WERI-Rb-1 (cell line): ENCODE data around the gene HENMT1.

ENCODE experiments used
- DNase-seq: peaks from one replicate; pipeline ENCODE4 v3.0.0-alpha.2; 2020
- H3K27ac ChIP-seq: fragments of 250-450 bp; sonication (Bioruptor Pico); 2 replicates; pipeline ENCODE4 v1.5.1; 2020; ENCODE audit warnings: mild to moderate bottlenecking, moderate library complexity
- H3K27me3 ChIP-seq: fragments of 250-450 bp; sonication (Bioruptor Pico); 2 replicates; pipeline ENCODE4 v1.5.1; 2021; ENCODE audit warnings: mild to moderate bottlenecking, low read depth, moderate library complexity; ENCODE audit not compliant: insufficient read depth, severe bottlenecking
- H3K36me3 ChIP-seq: fragments of 250-450 bp; sonication (Bioruptor Pico); 2 replicates; pipeline ENCODE4 v1.5.1; 2020; ENCODE audit warnings: mild to moderate bottlenecking, moderate library complexity
- H3K4me3 ChIP-seq: 2 replicates; pipeline ENCODE4 v1.5.1; 2011; ENCODE audit warnings: low read depth, mild to moderate bottlenecking, control low read depth, low read length
- H3K9me3 ChIP-seq: fragments of 250-450 bp; sonication (Bioruptor Pico); 2 replicates; pipeline ENCODE4 v1.5.1; 2021; ENCODE audit warnings: mild to moderate bottlenecking, moderate library complexity; ENCODE audit not compliant: severe bottlenecking
- TF ChIP-seq, protein P1 (sequence below): IDR thresholded peaks from 2 replicates; pipeline ENCODE4 v1.5.1; 2011; ENCODE audit warnings: low read depth, mild to moderate bottlenecking, control low read depth, inconsistent platforms, low read length

HENMT1 gene

DNA sequence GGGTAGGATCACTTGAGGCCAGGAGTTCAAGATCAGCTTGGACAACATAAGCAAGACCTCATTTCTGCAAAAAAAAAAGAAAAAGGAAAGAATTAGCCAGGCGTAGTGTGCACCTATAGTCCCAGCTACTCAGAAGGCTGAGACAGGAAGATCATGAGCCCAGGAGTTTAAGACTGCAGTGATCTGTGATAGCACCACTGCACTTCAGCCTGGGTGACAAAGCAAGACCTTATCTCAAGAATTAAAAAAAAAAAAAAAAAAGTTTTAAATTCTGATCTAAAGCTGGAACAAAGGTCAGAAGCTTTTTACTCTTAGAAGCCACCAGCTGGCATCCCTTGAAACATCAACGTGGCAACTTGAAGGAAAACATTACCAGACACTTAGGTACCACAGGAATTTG is 45.3 kb downstream of the HENMT1 start:
- Histone ChIP-seq H3K4me3 (no peak overlapping the region), H3K9me3 (no peaks in the 10 kb centered on the region), H3K36me3 (peaks cover 5% of the 10 kb centered on the region; the same call in 1 of the 2 replicates), H3K27me3 (no peaks in the 10 kb centered on the region), H3K27ac (no peak overlapping the region)
- DNase-seq = peak; percentile 17
- TF ChIP-seq, protein P1, sequence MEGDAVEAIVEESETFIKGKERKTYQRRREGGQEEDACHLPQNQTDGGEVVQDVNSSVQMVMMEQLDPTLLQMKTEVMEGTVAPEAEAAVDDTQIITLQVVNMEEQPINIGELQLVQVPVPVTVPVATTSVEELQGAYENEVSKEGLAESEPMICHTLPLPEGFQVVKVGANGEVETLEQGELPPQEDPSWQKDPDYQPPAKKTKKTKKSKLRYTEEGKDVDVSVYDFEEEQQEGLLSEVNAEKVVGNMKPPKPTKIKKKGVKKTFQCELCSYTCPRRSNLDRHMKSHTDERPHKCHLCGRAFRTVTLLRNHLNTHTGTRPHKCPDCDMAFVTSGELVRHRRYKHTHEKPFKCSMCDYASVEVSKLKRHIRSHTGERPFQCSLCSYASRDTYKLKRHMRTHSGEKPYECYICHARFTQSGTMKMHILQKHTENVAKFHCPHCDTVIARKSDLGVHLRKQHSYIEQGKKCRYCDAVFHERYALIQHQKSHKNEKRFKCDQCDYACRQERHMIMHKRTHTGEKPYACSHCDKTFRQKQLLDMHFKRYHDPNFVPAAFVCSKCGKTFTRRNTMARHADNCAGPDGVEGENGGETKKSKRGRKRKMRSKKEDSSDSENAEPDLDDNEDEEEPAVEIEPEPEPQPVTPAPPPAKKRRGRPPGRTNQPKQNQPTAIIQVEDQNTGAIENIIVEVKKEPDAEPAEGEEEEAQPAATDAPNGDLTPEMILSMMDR = no peak

DNA sequence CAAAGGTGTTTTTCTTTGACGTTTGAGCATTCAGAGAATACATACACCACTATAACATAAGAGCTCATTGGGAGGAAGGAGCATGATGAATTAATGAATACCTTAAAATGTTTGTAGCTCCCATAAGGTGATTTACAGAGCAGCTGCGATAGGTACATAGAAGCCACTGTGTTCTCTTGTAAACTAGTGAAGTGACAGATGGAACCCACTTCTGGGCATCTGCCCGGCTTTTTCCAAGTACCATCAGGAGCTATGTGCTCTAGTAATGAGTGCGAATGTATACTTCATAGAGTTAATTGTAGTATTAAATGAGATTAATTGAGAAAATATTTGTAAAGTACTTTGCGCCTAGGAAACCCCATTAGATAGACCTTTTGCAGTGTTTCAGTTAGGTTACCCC is 48.4 kb downstream of the HENMT1 start:
- Histone ChIP-seq H3K27ac (no peak overlapping the region), H3K9me3 (no peaks in the 10 kb centered on the region), H3K27me3 (no peaks in the 10 kb centered on the region), H3K36me3 (peaks cover 5% of the 10 kb centered on the region; the same call in 1 of the 2 replicates), H3K4me3 (no peak overlapping the region)
- no peak for DNase-seq
- TF ChIP-seq, protein P1 = no peak

DNA sequence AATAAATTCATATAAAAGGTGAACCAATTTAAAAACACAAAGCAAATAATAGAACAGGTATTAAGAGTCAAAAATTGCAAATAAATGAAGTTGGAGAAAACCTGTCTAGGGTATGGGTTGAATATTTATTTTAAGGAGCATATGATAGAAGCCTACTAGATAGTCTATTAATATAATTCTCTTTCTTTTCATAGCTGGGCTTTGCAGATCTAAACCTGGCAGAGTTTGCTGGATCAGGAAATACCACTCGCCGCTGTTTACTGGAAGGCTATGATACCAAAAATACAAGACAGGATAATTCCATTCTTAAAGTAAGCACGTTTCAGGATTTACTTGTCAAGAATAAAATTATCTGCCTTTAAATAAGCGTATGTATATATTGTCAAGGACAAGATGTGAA is 48.9 kb downstream of the HENMT1 start:
- no peak for DNase-seq
- H3K4me3 ChIP-seq = no peak overlapping the region
- H3K27me3 ChIP-seq = no peaks in the 10 kb centered on the region
- H3K27ac ChIP-seq = no peak overlapping the region
- peaks cover 5% of the 10 kb centered on the region; the same call in 1 of the 2 replicates for H3K36me3 ChIP-seq
- no peaks in the 10 kb centered on the region for H3K9me3 ChIP-seq
- TF ChIP-seq, protein P1 = no peak

DNA sequence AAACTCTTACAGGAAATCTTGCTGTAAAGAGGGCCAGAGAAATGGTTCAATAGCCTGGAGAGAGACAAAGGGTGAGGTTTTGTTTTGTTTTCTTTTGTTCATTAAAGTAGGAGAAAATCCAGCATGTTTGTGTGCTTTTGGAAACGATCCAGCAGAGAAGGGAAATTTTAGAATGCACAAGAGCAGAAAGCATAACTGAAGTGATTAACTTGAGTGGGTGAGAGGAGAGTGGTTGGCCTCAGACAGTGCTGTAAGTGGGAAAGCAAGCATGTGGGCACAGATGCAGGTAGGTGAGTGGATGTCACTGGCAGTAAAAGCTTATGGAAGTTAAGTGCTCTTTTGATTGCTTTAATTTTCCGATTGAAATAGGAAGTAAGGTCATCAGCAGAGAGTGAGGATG is 50.8 kb downstream of the HENMT1 start:
- H3K4me3 ChIP-seq = no peak overlapping the region
- H3K27me3 ChIP-seq = no peaks in the 10 kb centered on the region
- no peak for DNase-seq
- no peaks in the 10 kb centered on the region for H3K9me3 ChIP-seq
- H3K27ac ChIP-seq = no peak overlapping the region
- TF ChIP-seq, protein P1 = no peak
- peaks cover 5% of the 10 kb centered on the region for H3K36me3 ChIP-seq

DNA sequence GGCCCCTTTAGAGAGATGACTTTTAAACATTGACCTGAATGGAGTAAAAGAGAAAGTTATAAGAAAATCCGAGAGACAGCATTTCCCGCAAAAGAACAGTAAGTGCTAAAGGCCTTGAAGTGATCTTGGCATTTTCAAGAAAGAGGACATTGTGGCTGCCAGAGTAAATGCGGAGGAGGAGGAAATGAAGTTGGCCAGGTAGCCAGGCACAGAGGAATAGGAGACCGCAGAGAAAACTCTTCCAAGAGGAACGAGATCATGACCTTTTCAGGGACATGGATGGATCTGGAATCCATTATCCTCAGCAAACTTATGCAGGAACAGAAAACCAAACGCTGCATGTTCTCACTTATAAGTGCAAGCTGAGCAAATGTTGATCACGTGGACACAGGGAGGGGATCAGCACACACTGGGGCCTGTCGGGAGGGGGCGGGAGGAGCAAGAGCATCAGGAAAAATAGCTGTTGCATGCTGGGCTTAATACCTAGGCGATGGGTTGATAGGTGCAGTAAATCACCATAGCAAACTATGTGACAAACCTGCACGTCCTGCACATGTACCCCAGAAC is 51.3 kb downstream of the HENMT1 start:
- Histone ChIP-seq H3K27me3 (no peaks in the 10 kb centered on the region), H3K9me3 (no peaks in the 10 kb centered on the region), H3K36me3 (peaks cover 5% of the 10 kb centered on the region), H3K4me3 (no peak overlapping the region), H3K27ac (no peak overlapping the region)
- TF ChIP-seq, protein P1 = no peak
- DNase-seq = no peak

DNA sequence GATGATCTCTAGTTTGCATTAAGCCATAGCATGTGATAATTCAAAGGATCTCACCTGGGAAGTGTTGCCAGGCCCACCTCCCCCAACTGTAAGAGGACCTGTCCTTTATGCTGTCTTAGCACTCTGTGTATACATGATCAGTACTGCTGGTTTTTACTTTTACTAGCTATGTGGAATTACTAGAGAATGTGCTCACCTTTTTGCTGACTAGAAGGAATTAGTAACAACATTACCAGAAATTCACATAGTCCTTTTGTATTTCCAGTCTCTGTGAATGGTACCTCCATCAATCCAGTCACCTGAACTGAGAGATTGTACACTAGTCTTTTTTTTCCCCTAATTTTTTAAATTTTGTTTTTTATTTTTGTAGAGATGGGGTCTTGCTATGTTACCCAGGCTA is 54.4 kb downstream of the HENMT1 start:
- Histone ChIP-seq H3K27me3 (no peaks in the 10 kb centered on the region), H3K36me3 (no peaks in the 10 kb centered on the region; the same call in 1 of the 2 replicates), H3K4me3 (no peak overlapping the region), H3K9me3 (no peaks in the 10 kb centered on the region), H3K27ac (no peak overlapping the region)
- DNase-seq = no peak
- TF ChIP-seq, protein P1 = no peak
